ENCODE results near the gene JPH2.

Gene JPH2

DNA sequence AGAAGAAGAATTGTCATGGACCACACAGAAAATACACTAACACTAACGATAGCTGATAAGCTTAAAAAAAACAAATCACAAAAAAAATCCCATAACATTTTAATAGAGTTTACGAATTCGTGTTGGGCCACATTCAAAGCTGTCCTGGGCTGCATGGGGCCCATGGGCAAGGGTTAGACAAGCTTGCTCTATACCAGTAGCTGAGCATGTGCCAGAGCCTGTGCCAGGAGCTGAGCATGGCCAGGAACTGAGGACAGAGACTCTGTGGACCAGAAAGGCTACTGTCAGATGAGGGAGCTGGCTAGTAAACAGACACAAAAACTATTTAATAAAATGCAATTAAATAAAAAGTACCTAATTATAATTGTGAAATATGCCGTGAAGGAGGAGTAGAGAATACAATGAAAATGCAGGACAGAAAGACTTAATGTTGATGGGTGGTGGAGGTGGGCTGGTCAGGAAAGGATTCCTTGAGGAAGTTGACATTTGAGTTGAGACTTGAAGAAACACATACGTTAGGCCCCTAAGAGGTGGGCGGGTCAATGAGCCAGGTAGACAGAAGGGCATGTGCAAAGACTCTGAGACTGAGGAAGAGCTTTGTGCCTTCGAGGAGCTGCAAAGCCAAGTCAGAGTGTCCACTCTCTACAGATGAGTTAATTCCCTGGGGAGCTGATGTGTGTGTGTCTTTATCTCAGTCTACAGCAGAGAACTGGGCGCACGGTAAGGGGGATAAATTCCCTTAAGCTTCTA is 66.1 kb downstream of the JPH2 start:
- DNase-seq: no peak

DNA sequence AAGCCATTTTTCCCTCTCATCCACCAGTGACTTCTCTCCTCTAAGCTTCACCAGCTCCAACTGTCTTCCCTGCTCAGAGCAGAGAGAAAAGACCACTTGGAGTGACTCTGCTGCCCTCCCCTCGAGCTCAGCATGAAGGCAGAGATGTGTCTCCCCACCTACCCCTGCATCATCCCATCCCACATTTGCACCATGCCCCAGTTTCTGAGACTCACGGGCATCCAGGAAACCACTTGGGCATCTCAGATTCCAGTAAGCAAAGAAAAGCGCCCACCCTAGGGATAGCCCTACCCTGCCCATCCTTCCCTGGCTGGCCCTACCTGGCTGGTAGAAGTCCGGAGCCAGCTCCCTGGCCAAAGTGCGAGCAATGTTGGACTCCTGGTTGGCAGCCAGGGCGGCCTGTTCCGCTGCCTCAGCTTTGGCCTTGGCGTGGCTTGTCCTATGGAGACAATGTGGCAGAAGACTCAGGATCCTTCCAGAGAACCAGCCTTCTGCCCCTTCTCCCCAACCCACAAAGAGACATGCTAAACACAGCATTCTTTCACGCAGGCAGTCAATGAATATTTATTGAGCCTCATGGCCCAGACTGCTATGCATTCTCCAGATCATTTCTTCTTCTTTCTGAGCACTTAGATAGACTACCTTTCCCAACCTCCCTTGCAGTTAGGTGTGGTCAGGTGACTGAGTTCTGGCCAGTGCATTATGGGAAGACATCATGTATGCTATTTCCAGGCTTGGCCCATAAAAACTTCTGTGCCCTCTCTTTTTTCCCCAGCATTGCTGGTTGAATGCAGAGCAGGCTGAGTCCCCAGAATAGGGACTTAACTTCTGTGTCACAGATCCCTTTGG is 68.6 kb downstream of the JPH2 start:
- DNase-seq: no peak

DNA sequence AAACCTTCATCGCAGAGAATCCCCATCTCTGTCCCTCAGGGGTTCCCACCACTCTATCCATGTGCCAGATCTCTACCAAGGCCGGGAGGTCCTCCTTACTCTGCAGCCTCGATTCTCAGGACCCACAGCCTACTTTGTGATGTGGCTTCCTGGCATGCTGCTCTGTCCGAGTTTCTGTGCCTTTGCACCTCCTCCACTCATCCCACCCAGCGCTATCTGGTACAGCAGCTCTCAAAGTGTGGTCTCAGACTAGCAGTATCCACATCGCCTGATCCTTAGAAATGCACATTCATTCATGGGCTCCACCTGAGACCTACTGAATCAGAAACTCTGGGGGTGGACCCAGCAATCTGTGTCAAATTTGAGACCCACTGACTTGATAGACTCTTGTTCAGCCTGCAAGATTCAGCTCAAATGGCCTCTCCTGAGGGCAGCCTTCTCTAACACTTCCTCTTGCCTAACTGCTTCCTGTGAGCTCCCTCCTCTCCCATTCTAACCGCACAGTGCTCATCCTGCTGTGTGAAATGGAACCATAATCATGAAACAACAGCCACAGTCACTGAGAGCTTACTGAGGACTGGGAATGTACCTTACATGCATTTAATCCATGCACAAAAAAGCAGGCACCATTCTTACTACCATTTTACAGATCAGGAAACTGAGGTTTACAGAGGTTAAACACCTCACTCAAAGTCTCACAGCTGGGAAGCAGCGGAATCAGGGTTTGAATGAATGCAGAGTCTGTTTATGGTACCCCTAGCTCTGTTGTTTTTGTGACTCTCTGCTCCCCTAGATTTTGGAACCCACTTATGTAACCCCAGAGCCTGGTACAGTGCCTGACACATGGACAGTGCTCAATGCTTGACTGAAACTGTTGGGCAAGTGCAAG is 69.4 kb downstream of the JPH2 start:
- no peak for DNase-seq

DNA sequence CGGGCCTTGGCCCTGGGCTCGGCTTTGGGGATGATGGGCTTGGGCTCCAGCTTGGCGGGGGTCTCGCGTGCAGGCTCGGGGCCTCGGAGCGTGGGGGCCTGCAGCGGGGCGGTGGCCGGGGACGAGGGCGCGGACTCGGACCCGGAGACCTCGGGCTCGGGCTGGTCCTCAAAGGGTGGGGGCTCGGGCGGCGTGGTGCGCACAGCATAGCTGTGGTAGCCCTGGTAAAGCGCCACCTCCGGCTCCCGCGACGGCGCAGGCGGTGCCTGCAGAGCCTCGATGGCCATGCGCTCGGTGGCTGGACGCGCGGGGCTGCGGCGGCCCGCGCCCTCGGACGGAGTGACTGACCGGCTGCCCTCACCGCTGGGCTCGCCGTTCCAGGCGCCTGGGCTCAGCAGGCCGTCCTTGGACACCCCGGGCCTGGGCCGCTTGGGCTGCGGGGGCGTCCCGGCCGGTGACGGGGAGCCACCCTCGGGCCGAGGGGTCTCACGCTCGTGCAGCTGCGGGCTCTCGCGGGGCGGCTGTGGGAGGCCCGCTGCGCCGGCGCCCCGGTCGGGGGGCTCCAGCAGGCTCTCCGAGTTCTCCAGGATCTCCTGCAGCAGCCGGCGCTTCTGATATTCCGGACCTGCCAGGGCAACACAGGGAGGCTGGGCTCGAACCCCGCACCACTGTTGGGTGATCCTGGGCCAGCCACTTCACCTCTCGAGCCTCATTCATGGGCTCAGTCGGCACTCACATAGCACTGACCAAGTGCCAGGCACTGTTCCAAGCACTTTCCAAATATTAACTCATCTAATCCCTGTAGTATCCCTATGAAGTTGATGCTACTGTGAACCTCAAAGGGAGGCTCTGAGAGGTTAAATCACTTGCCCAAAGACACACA is 71.0 kb downstream of the JPH2 start:
- no peak for DNase-seq

DNA sequence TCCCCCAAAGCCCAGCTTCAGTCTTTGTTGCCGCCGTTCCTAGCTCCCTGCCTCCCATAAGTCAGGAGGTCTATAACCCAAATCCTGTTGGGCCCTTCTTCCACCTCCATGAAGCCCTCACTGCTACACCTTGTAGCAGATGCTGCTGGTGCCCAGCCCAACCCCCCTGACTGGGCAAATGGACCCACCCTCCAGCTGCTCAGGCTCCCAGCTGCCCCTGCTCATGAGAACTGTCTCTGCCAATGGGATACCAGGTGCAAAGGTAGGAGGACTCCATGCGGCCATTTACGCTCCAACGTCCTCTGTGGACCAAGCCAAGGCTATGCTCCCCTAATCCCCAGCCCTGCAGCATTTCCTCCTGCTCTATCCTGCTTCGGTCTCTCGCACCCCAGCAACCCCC is 71.8 kb downstream of the JPH2 start:
- no peak for DNase-seq

DNA sequence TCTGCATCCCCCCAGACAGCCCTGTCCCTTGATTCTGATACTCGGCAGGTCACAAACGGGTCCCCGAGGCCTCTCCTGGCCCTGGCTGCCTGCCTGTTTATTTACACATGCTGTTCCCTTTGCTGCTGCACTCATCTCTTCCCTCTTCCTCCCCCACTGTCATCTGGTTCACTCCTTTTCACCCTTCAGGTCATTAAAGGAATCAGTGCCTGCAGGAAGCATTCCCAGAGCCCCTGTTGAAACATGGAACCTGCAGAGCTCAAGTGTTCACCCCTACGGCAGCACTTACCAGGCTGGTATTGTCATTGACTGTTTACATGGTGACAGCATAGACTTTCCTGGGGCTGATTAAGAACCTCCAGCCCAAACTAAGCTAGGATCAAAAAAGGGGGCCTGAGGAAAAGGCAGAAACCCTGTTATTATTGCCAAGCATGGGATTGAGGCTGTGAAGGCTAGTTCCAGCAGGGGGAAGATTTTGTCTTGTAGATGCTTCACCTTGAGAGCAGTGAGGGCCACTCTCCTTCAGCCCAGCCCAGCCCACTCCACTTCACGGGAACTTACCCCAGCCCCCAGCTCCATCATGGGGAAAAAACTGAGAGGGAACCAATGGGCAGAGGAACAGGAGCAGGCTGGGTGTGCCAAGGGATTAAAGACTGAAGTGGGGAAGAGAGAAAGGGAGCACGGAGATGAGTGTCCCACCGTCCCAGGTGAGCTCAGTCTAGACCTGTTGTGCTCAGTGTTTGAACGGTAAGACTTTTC is 73.2 kb downstream of the JPH2 start:
- DNase-seq: no peak

DNA sequence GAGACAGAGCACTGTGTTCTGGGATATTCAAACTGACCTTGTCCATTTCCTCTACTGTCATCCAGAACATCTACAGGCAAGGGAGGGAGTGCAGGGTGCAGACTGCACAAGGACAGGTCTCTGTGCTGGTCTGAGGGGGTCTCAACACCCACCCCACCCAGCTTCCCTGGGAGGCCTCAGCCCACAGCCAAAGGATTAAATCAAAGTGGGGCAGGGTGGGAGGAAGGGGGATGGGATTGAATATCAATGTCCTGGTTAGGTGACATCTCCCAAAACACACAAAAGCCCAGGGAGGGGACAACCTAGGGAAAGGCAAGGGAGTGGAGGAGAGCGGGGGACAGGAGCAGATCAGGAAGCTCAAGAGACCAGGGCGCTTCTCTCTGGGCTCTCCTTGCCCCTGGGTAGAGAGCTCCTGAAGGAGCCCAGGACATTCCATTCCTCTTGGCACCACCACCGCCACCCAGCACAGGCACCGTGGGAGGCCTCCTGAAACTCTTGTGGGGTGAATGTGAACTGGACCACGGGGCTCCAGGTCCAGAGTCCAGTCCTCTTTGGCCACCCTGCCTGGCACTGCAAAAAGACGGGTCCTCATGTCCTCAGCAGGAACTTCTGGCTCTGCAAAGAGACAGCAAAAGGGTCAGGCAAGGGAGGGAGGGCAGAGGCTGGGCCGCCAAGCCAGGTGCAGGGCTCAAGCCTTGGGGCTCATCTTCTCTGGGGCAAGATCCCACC is 73.9 kb downstream of the JPH2 start:
- DNase-seq: no peak

DNA sequence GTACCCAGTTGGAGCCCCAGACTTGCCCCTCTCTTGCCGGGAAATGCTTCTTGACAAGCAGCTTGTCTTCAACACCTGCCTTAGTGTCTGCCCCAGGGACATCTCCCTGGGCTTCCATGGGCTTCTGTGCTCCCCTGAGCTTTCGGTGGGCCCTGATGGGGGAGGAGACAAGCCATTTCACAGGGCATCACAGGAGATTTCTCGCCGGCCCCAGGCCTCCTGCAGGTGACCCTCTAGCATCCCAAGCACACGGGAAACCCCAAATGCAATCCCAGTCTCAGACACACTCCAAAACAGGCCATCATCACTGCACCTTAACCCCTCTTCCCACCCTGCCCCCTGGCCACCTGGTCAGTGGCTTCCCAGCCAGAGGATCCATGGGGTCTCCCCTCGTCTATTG is 74.5 kb downstream of the JPH2 start:
- no peak for DNase-seq

DNA sequence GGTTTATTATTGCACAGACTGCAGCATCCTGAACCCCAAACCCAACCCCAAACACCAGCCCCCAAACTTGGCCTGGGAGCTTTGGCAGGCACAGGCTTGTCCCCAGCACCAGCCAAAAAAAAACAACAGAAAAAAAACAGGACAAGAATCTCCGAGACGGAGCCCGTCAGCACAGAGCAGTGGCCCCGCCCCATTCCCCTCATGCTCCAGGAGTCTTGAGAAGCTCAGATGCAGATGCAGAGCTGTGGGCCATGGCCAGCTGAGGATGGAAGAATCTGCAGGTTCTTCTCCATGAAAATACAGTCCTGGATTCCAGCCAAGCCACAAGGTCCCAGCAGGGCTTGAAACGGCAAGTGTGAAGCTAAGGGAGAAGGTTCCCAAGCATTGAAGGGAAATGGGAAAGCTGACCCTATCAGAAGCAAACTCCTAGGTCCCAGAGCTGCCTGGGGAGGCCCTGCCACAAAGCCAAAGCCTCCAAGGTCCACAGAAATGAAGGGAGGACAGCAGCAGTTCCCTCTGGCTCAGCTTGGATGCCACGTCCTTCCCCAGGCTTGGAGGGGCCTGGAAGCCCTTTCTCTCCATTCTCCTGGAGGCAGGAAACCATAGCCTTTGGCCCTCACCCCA is 75.2 kb downstream of the JPH2 start:
- no peak for DNase-seq

DNA sequence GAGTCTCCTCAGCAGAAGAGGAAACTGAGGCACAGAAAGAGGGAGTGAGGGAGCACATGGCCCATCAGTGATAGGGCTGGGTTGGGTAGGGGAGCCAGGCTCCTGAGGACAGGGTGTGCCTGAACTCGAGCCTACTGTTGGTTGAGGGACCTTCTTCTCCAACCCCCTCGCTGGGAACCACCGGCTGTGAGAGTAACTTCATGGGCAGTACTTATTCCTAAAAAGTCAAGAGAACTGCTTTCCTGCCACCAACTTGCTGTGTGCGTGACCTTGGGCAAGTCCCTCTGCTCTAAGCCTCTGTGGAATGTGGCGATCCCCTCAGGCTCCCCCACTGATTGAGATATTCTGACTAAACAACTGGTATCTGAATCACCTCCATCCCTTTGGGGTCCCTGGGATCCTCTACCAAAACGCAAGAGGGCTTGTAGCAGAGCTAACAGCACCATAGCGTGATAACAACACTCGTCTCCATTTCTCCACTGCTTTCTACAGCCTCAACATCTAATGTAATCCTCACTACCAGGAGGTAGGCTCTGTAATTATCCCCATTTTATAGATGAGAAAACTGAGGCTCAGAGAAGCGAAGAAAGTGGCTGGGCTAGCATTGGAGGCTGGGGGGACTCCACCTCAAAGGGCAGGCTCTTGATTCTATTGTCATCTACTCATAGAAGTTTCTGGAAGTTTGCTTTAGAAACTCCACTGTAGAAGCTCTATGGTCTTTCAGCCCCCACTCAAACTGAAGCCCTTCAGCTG is 76.0 kb downstream of the JPH2 start:
- no peak for DNase-seq

DNA sequence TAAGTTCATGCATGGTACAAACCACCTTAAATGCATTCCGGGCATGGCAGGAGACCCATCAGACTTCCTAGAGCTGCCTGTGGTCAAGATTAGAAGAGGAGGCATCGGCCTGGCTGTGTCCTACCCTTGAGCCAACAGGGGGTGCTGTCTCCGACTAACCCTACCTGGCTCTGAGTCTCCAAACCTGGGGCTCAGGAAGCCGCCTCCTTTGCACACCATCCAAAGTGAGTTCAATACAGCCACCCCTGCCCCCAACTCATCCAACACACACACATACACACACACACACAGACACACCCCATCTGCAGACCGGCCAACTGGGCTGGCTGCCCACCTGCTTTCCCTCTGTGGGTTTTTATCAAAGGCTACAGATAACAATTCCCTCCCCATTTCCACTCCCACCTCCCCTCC is 77.0 kb downstream of the JPH2 start:
- DNase-seq: no peak

DNA sequence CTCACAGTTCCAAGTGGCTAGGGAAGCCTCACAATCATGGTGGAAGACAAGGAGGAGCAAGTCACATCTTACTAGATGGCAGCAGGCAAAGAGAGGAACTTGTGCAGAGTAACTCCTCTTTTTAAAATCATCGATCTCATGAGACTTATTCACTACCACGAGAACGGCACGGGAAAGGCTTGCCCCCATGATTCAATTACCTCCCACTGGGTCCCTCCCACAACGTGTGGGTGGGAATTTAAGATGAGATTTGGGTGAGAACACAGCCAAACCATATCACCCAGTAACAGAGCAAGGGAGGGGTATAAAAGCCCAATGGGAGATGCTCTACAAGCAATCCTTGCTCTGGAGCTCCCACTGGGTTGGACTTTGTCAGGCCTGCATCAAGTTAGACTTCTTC is 80.4 kb downstream of the JPH2 start:
- DNase-seq: no peak

DNA sequence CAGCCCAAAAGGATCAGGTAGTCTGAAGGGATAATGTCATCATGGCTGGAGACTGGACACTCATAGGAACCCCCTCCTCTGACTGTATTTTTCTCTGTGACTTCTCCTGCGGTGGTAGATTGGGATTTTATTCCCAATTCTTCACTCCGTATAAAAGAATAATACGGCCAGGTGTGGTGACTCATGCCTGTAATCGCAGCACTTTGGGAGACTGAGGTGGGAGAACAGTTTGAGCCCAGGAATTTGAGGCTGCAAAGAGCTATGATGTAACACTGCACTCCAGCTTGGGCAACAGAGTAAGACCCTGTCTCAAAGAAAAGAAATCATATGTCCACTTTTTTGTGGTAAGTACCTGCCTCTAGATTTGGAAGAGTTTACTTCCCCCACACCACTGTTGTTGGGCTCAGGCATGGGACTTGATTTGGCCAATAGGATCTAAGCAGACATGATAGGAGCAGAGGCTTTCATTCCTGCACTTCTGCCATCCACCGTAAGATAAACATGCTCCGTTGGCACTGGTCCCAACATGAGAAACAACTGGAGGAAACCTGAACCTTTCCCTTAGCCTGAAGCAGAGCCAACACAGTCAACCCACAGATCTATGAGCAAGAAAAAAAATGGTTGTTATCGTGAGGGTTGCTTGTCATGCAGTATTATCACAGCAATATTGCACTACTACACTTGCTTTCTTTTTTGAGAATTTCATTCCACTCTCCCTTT is 82.0 kb downstream of the JPH2 start:
- no peak for DNase-seq

DNA sequence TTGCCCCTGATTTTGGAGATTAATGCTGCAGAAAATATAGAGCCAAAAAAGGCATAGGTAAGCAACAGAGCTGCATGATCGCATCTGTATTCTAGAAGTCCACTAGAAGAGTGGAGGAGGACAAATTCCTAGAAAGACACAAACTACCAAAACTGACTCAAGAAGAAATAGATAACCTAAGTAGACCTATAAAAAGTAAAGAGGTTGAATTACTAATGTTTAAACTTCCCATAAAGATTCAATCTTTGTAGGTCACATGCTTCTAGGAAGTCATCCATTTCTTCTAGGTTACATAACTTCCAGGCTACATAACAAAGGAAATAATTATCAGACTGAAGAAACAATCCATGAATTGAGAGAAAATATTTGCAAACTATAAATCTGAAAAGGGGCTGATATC is 84.4 kb downstream of the JPH2 start:
- no peak for DNase-seq

DNA sequence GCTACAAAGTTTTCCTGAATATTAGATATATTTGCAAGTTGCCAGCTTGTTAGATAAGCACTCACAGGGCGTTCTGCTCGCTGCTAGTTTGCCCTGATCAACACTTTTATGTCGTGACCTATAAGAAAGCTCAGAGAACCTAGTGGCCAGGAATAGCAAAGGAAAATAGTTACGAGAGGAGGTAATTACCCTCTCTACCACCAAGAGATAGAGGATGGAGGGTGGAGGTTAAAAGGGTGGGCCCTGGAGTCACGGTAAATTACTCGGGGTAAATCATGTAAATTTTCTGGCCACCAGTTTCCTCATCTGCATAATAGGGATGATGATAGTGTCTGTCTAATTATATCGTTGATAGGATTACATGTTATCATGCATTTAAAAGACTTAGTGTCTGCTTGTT is 87.2 kb downstream of the JPH2 start:
- no peak for DNase-seq

DNA sequence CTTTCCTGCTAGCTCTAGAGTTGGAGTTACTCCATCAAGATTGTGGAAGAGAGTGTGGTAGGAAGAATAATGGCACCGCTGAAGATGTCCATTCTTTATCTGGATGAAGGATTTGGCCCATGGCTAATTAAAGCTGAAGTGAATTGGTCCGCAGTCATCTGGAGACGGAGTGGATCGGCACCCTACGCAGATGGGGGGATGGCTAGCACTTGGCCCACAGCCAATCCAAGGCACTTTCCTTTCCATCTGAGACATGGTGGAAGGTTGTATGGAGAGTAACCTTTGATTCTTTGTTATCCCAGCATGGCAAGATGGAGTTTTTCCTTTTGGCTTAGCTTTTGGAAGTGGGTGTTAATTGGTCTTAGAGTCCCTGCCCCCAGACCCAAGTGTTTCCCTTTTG is 88.3 kb downstream of the JPH2 start:
- DNase-seq: no peak

DNA sequence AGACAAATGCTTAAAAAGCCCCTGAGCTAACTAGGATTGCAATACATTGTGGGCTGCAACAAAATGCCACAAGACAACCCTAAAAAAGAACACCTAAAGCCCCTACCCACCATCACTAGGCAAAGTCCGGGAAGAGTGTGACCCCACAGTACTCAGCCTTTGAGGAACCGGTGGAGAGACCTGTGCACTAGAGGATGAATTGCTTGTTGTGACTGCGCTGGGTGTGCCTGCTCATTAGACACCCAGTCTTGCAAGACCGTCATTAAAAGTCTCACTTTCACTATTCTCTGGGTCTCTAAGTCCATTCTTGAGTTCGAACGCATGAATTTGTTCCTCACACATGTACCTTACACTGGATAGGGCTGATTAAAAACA is 88.7 kb downstream of the JPH2 start:
- no peak for DNase-seq

DNA sequence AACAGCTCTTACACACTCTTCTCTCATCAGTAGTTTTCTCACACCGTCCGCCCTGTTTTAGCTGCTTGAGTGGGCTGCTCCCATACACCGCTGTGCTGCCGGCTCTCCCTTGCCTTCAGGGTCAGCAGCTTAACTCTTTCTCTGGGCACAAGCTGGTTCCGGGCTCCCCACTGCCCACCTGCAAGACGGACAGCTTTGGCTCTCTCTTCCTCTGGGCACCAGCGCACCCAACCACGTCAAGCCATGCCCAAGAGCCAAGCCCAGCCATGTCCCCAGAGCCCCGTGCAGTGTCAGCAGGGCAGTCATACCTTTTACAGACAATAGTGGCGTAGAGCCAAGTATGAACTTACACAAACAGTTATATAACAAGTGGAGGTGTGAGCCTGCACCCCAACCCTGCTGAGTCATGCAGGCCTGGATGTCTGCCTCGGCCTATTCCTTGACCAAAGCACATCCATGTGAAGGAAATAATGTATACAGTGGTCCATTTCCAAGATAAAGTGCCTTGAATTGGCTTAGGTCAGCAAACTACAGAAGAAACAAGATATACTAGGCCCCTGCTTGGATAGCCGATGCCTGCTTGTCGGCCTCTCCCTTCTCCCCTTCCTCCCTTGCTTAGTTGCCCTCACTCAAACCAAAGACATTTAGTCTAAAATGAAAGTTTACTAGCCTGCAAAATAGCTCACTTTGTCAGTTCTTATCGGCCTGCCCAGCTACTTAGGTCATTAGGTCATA is 89.3 kb downstream of the JPH2 start:
- no peak for DNase-seq
